GM18909 (cell line): ENCODE measurements around the gene DEPDC4.
A peak's percentile ranks its signal among the peaks of the same experiment; 100 is the strongest.
"Not testable (repeated sequence)": the region's sequence is repeated elsewhere in the genome, so short reads cannot be mapped to it uniquely, and the experiment has no call there.

Experiments used
- ATAC-seq: cut with Tn5 transposase; IDR thresholded peaks from one replicate; pipeline ENCODE4 v1.9.1; 2021; ENCODE audit warnings: mild to moderate bottlenecking; ENCODE audit not compliant: unreplicated experiment, poor library complexity

The DEPDC4 gene

DNA sequence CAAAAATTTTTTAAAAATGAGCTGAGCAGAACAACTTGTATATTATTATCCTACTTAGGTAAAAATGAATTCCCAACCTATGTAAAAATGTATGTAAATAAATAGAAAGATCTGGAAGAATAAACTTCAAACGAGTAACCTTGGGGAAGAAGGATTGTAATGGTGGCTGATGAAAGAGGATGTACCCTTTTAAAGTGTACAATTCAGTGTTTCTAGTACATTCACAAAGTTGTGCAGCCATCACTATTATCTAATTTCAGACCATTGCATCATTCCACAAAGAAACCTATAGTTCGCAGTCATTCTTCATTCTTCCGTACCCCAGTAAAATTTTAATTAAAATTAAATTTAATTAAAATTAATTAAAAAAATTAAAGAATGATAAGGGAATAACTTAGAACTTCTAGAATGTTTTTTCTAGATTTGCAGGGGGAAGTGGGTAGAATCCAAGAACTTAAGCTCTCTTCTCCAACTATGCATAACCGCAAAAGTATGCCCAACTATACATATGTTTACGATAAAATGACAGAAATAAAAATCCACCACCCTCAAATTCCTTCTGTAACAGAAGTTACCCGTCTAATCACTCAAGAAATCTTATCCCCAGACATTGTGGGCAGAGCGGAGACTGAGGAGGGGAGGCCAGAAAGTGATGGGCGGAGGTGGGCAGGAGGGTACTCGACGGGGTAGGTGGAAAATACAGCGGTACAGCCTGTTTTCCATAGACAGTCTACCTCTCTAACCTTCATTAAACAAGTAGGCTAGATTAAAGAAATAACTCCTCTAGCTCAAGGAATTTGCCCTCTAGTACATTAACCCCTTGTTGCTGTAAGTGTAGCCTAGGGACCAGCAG, 921 bp downstream of the DEPDC4 start:
- peak; percentile 11 for ATAC-seq

DNA sequence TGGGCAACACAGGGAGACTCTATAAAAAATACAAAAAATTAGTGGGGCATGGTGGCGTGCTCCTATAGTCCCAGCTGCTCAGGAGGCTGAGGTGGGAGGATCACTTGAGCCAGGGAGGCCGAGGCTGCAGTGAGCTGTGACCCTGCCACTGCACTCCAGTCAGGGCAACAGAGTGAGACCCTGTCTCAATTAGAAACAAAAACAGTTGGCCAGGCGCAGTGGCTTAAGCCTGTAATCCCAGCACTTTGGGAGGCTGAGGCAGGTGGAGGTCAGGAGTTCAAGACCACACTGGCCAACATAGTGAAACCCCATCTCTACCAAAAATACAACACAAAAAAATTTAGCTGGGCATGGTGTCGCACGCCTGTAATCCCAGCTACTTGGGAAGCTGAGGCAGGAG, 1.8 kb downstream of the DEPDC4 start:
- not testable (repeated sequence) for ATAC-seq

DNA sequence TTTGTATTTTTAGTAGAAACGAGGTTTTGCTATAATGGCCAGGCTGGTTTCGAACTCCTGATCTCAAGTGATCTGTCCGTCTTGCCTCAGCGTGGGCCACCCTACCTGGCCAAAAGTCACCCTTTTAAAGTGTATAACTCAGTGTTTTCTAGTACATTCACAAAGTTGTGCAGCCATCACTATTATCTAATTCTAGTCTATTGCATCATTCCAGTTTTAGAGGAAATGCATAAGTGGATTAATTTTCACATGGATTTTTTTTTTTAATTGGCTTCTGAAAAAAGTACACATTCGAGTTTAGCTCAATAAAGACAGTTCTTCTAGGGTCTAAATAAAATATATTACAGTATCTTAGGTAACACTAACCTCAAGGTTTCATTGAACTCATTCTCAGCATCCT, 3.7 kb downstream of the DEPDC4 start:
- ATAC-seq, result no peak

DNA sequence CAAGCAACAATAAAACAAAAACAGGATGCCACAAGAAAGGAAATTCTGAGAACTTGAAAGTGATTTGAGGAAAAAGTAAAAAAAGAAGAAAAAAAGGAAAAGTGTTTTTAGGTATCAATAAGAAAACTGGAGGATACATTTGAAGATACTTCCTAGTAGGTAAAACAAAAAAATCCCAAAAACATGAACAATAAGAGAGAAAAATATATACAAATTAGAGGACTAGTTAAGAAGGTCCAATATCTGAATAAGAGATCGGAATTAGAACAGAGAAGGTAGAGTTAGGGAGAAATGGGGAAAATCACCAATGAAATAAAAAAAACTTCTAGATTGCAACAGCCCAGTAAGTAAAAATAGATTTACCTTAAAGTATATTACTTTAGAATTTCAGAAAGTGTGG, 8.8 kb downstream of the DEPDC4 start:
- no peak for ATAC-seq

DNA sequence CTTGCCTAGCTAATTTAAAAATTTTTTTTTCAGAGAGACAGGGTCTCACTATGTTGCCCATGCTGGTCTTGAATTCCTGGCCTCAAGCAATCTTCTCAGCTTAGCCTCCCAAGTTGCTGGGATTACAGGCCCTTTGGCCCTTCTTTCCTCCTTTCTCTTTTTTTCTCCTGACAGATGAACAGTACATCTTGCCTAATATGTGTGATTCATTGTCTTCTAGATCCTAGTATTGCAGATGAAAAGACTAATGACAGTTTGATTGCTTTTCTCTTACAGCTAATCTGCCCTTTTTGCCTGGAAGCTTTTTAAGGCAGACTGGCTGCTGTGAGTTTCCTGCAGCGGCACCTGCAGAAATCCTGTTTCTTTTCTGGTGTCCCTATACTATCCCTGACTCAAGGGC, 12.0 kb downstream of the DEPDC4 start:
- no peak for ATAC-seq

DNA sequence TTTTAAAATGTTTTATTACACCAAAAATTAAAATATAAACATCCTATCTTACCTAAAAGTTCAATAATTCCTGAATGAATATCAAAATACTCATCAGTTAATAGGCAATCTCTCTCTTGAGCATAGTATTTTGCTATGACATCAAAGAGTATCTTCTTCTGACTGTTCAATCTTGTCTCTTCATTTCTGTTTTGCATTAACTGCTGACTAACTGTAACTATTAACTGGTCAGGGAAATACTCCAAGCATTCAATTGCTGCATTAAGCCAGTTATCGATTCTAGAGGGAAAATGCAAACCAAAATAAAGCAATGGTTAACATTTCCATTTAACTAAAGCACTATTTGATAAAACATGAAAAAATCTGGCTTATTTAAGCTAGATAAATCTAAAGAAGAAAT, 13.4 kb downstream of the DEPDC4 start:
- ATAC-seq, result no peak

DNA sequence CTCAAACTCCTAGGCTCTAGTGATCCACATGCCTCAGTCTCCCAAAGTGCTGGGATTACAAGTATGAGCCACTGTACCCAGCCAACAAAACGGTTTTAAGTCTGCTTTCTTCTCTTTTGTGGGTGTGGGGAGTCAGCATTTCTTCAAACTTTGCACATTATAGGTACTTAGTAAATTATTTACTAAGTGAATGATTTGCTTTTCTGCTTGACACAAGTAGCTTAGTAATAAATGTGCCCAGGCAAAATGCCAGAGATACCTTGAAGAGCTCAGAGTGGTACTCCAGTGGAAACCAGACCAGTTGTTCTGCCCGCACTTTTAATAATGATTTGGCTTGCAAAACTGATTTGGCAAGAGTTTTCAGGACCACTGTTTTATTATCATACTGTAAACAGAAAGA, 15.0 kb downstream of the DEPDC4 start:
- ATAC-seq, result no peak

DNA sequence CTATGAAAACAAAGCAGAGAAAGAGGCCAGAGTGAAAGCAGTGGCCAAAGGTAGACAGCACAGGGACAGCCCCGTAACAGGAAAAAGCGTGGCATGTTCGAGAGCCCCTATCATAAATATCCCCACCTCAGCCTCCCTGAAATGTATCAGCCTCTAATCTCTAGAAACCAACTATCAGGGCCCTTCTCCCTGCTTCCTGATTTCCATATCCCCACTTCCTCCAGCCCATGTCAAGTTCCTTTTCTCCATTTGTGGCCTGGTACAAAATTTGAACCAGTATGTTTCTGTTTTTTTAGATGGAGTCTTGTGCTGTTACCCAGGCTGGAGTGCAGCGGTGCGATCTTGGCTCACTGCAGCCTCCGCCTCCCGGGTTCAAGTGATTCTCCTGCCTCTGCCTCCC, 16.9 kb downstream of the DEPDC4 start:
- ATAC-seq, result no peak

DNA sequence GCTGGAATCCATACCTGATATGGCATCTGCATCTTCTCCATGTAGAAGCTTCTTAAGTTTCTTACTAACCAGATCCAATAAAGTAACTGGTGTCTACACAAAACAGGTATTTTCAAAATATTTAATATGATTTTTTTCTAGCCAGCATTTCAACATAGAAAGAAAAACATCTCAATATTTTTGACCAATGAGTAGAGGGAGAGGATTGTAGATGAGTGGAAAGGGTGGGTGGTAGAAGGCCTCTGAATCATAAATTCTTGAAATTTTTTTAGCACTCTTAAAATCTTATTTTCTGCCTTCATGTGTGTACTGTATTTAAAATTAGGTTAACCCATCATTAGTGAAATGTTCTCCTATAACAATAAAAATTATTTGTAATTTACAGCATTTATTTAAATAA, 18.0 kb downstream of the DEPDC4 start:
- ATAC-seq, result no peak

DNA sequence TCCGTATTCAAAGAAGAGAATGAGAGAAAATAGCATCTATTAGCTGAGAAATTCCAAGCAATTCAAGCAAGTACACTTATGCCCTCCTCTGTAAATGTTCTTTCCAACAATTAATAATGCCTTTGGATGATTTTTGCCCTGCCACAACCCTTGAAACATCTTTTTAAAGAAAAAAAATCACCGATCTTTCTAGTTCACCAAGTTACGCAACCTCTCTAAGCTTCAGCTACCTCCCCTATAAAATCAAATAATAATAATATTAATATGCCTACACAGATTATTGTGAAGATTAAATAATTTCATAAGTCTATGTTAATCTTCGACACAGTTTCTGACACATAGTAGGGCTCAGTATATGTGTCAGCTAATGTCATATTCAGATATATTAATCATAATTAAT, 19.1 kb downstream of the DEPDC4 start:
- ATAC-seq, result no peak

DNA sequence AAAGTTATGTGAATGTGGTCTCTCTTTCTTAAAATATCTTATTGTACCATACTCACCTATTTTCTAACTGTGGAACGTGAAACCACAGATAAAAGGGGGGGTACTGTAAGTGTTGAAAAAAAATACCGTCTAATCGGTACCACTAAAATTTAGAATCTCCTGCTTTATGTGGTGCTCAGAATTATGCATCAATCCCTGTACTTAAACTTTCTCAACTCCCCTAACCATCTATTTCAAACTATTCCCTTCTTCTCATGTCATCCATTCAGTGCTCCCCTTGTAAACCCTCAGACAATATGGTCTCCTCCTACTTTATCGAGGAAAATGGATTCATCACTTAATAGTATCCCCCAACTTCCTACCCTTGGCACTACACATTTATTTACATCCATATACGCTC, 23.7 kb downstream of the DEPDC4 start:
- no peak for ATAC-seq

DNA sequence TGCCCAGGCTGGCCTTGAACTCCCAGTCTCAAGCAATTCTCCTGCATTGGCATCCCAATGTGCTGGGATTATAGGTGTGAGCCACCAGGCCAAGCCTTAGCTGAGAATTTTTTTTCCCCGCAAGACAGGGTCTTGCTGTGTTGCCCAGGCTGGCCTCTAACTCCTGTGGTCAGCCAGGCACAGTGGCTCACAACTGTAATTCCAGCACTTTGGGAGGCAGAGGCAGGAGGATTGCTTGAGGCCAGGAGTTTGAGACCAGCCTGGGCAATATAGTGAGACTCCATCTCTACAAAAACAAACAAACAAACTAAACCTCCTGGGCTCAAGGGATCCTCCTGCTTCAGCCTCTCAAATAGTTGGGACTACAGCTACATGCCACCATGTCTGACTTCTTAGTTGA, 27.3 kb downstream of the DEPDC4 start:
- no peak for ATAC-seq

DNA sequence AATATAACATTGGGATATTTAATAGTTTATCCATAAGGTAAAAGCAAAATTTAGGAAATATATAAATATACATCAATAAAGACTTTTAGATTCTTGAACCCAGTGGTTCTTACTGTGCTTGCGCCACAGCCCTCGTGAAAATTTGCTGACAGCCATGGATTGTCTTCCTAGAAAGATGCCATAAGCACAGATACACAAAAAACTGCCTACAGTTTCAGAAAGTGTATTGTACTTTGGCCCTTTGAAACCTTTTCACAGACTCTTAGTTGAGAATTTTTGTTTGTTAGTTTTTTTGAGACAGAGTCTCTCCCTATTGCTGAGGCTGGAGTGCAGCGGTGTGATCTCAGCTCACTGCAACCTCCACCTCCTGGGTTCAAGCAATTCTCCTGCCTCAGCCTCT, 28.1 kb downstream of the DEPDC4 start:
- ATAC-seq, result no peak

DNA sequence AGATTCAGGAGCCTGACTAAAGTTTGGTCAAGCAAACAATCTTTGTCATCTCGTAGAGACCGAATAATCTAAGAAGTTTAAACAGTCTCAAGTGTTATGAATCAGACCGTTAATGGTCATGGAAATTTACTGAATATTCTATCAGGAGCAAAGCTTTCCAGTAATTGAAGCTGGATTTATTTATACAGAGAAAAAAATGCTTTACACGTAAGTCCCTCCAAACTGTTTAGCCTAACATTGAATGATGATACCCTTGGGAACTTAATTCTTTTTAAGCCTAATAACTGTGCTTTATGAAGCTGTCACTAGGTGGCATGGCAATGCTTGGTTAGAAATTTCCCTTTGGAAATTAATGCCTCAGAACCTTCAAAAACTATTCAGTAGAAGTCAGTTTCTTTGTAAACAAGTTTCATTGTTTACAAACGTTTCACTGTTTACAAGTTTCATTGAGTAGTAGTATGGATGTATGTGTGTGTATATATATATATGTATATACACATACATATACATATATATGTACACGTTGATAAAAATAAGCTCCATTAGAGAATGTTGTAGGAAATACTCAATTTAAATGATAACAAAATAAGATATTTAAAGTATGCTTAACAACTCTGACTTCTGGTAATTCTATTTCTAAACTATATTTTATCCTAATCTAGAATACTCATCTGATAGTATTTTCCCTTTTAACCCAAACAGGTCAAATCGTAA, 32.1 kb downstream of the DEPDC4 start:
- ATAC-seq, result peak; percentile 70

DNA sequence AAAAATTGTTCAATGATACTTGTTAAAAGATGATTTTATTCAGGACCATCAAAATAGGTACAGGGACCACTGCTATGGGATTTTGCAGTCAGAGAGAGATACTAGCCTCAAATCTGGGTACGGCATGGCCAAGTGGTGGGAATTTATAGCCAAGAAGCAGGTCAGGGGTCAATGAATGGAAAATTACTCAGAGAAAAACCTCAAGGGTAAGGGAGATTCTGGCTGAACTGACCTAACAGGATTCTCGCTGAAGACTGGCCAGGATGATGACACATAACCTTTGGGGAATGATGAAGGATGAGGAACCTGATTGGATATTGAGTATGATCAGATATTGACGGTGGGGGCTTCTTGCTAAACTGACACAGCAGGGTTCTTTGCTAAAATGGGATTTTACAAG, 32.7 kb downstream of the DEPDC4 start:
- ATAC-seq, result no peak

DNA sequence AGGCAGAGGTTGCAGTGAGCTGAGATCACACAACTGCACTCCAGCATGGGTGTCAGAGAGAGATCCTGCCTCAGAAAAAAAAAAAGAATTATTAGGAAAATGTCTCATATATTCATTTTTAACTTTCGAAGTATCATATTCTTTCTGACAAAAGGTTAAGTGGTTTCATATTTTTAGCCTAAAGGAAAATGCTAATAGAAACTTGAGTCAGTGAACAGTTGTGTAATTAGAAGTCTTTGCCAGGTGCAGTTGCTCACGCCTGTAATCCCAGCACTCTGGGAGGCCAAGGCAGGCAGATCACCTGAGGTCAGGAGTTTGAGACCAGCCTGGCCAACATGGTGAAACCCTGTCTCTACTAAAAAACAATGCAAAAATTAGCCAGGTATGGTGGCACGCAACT, 35.0 kb downstream of the DEPDC4 start:
- ATAC-seq, result not testable (repeated sequence)

DNA sequence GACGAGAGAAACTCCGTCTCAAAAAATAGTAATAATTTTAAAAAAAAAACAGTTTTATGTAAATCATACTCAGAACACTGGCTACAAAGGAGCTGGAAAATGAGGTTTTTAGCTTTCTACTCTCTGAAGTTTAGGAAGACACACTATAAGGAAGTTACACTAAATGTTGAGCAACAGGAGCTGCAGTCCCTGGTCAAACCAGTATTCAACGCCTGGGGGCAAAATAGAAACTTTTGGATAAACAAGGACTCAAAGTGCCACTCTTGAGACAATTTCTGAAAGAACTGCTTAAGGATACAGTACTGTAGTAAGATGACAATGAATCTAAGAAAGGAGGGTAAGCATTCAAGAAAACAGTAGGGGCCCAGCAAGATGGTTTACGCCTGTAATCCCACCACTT, 37.0 kb downstream of the DEPDC4 start:
- ATAC-seq, result no peak

DNA sequence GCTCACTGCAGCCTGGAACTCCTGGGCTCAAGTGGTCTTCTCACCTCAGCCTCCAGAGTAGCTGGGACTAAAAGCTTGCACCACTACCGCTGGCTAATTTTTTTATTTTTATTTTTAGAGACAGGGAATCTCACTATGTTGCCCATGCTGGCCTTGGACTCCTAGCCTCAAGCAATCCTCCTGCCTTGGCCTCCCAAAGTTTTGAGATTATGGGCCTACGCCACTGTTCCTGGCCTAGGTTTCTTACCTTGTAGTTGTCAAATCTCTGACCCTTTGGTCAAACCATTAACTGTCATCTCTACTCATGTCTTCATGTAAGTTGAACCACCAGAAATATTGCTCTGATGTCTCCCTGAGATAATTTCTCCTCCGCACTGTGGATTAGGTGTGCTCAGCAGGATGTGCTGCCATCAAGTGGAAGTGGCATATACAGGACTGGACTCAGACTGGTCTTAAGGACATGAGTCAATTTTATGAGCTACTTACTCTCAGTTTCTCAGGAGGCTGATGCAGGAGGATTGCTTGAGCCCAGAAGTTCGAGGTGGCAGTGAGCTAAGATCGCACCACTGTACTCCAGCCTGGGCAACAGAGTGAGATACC, 37.7 kb downstream of the DEPDC4 start:
- no peak for ATAC-seq

DNA sequence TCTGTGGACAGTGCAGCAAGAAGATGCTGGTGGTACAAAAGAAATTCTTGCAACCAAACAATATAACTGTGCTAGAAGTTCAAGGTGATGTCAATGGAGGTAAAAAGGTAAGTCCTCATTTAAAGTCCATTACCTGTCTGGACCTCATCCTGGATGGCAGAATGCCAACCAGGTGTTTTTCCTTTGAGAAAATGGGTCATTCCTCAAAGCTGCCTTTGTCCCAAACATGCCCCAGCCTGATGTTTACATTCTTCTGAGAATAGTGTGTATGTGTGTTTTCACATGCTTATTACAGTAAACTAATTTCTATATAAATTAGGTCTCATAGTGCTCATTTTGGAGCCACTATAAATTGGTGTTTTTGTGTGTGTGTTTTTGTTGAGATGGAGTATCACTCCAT, 41.4 kb downstream of the DEPDC4 start:
- ATAC-seq, result no peak

DNA sequence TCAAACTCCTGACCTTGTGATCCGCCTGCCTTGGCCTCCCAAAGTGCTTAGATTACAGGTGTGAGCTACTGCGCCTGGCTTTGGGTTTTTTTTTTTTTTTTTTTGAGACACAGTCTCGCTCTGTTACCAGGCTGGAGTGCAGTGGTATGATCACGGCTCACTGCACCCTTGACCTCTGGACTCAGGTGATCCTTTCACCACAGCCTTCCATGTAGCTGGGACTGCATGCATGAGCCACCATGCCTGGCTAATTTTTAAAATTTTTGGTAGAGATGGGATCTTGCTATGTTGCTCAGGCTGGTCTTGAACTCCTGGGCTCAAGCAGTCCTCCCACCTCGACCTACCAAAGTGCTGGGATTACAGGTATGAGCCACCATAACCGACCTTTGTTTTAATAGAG, 44.7 kb downstream of the DEPDC4 start:
- ATAC-seq, result not testable (repeated sequence)

DNA sequence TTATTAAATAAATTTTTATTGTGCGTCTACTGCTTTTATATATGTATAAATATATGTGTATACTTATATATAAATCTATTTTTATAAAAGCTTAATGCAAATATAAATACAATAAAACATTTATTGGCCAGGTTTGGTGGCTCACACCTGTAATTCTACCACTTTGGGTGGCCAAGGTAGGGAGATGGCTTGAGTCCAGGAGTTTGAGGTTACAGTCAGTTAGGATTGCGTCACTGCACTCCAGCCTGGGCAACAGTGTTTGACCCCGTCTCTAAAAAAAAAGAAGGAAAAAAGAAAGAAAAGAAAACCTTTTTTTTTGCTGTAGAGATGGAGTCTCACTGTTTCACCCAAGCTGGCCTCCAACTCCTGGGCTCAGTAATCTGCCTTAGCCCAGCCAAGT, 45.4 kb downstream of the DEPDC4 start:
- ATAC-seq, result no peak
